Liver (tissue), 9 donors: Measurements from ENCODE around the gene SLC30A5. TPM values are rescaled to one million over a fixed set of nuclear protein-coding genes. Genes with fewer than 3 reads are reported as not detected.

Experiments
- DNase-seq: peaks from one replicate; pipeline ENCODE4 v3.0.0-alpha.2; 2017; ENCODE audit warnings: low spot score
- H3K27ac ChIP-seq, 2 donors: one replicate each; pipeline ENCODE4 v1.7.0; 2013; ENCODE audit warnings: inconsistent platforms in 2 of 2, low read length in 2 of 2, control low read depth in 1 of 2, low read depth in 1 of 2, mild to moderate bottlenecking in 1 of 2
- H3K27me3 ChIP-seq, 4 donors: one replicate each; pipeline versions ENCODE4 v1.6.1 to v1.7.0; 2013; ENCODE audit warnings: low read length in 3 of 4, inconsistent platforms in 1 of 4, mild to moderate bottlenecking in 1 of 4, moderate library complexity in 1 of 4; ENCODE audit not compliant: control insufficient read depth in 4 of 4, insufficient read depth in 4 of 4
- H3K36me3 ChIP-seq, 4 donors: one replicate each; pipeline versions ENCODE4 v1.6.1 to v1.7.0; 2013; ENCODE audit warnings: low read length in 3 of 4, mild to moderate bottlenecking in 3 of 4, low read depth in 1 of 4, moderate library complexity in 1 of 4; ENCODE audit not compliant: control insufficient read depth in 4 of 4, insufficient read depth in 3 of 4
- H3K4me1 ChIP-seq, 4 donors: one replicate each; pipeline versions ENCODE4 v1.6.1 to v1.7.0; 2013; ENCODE audit warnings: low read length in 3 of 4, mild to moderate bottlenecking in 3 of 4, moderate library complexity in 1 of 4; ENCODE audit not compliant: control insufficient read depth in 4 of 4, insufficient read depth in 4 of 4
- H3K4me3 ChIP-seq, 3 donors: one replicate each; pipeline versions ENCODE4 v1.6.1 to v1.7.0; 2013; ENCODE audit warnings: low read length in 3 of 3, control low read depth in 1 of 3, low read depth in 1 of 3, mild to moderate bottlenecking in 1 of 3
- H3K9ac ChIP-seq, 2 donors: one replicate each; pipeline ENCODE4 v1.7.0; 2013; ENCODE audit warnings: low read length in 2 of 2, mild to moderate bottlenecking in 2 of 2, moderate library complexity in 2 of 2, control low read depth in 1 of 2, low read depth in 1 of 2
- H3K9me3 ChIP-seq, 4 donors: one replicate each; pipeline versions ENCODE4 v1.6.1 to v1.7.0; 2013; ENCODE audit warnings: low read length in 3 of 4; ENCODE audit not compliant: control insufficient read depth in 4 of 4
- ATF3 ChIP-seq: IDR thresholded peaks from 2 replicates; pipeline ENCODE4 v1.6.1; 2016; ENCODE audit warnings: antibody characterized with exemption
- CTCF ChIP-seq: fragments of 150-350 bp; IDR thresholded peaks from 2 replicates; pipeline ENCODE4 v1.5.1; 2017; ENCODE audit warnings: improper control_type of control experiment, low read depth, low read length; ENCODE audit not compliant: missing input control
- EGR1 ChIP-seq, 2 donors: IDR thresholded peaks; 2 replicates each; pipeline ENCODE4 v1.6.1; 2016 to 2018; ENCODE audit warnings: antibody characterized with exemption in 2 of 2, low read depth in 2 of 2
- FOXA1 ChIP-seq: IDR thresholded peaks from 2 replicates; pipeline ENCODE4 v1.6.1; 2016; ENCODE audit warnings: antibody characterized with exemption
- FOXA2 ChIP-seq: IDR thresholded peaks from 2 replicates; pipeline ENCODE4 v1.6.1; 2016; ENCODE audit warnings: antibody characterized with exemption
- GABPA ChIP-seq, 2 donors: IDR thresholded peaks in 1 of 2; conservative IDR thresholded peaks in 1 of 2; 2 replicates each; pipeline ENCODE4 v1.6.1; 2016; ENCODE audit warnings: antibody characterized with exemption in 2 of 2, mild to moderate bottlenecking in 1 of 2, moderate library complexity in 1 of 2
- HNF4A ChIP-seq, 2 donors: conservative IDR thresholded peaks; 2 replicates each; pipeline ENCODE4 v1.6.1; 2016; ENCODE audit warnings: antibody characterized with exemption in 2 of 2, mild to moderate bottlenecking in 2 of 2
- HNF4G ChIP-seq: IDR thresholded peaks from 2 replicates; pipeline ENCODE4 v1.6.1; 2016; ENCODE audit warnings: antibody characterized with exemption
- JUND ChIP-seq, 2 donors: IDR thresholded peaks; 2 replicates each; pipeline ENCODE4 v1.6.1; 2016; ENCODE audit warnings: antibody characterized with exemption in 2 of 2
- MAX ChIP-seq: IDR thresholded peaks from 2 replicates; pipeline ENCODE4 v1.6.1; 2016; ENCODE audit warnings: antibody characterized with exemption
- NR2F2 ChIP-seq: IDR thresholded peaks from 2 replicates; pipeline ENCODE4 v1.6.1; 2016; ENCODE audit warnings: antibody characterized with exemption
- RAD21 ChIP-seq, 2 donors: IDR thresholded peaks; 2 replicates each; pipeline ENCODE4 v1.6.1; 2016; ENCODE audit warnings: antibody characterized with exemption in 2 of 2, mild to moderate bottlenecking in 2 of 2
- RXRA ChIP-seq, 2 donors: IDR thresholded peaks; 2 replicates each; pipeline ENCODE4 v1.6.1; 2017 to 2018; ENCODE audit warnings: antibody characterized with exemption in 2 of 2, mild to moderate bottlenecking in 1 of 2
- SP1 ChIP-seq: IDR thresholded peaks from 2 replicates; pipeline ENCODE4 v1.6.1; 2018; ENCODE audit warnings: antibody characterized with exemption, mild to moderate bottlenecking
- TAF1 ChIP-seq: conservative IDR thresholded peaks from 2 replicates; pipeline ENCODE4 v1.6.1; 2016; ENCODE audit warnings: antibody characterized with exemption, mild to moderate bottlenecking
- YY1 ChIP-seq: IDR thresholded peaks from 2 replicates; pipeline ENCODE4 v1.6.1; 2016; ENCODE audit warnings: antibody characterized with exemption, mild to moderate bottlenecking
- WGBS: extraction: QIAGEN DNeasy Blood & Tissue Kit; methylation state at CpG from one replicate; pipeline ENCODE4 v1.1.7; 2013; 5-methylcytosine and 5-hydroxymethylcytosine counted together
- polyA plus RNA-seq, 2 donors: library from polyadenylated mRNA; stranded (reverse) in 1 of 2; unstranded in 1 of 2; fragments of 200-250 nt in 1 of 2; fragments of >200 nt in 1 of 2; fragmentation: Nextera tagmentation in 1 of 2; extraction: Ambion mirVana in 1 of 2; gene quantifications; one replicate each; pipeline versions ENCODE4 v1.2.1 to v1.2.3, GENCODE V29; 2013 to 2015
- total RNA-seq, 2 donors: library from RNA; depleted of rRNA; stranded (reverse); fragments of >200 nt; gene quantifications; one replicate each; pipeline ENCODE4 v1.2.3, GENCODE V29; 2014
- TF ChIP-seq, protein P1 (sequence below): IDR thresholded peaks from 2 replicates; pipeline ENCODE4 v1.6.1; 2016; ENCODE audit warnings: antibody characterized with exemption, mild to moderate bottlenecking
- TF ChIP-seq, protein P2 (sequence below): IDR thresholded peaks from 2 replicates; pipeline ENCODE4 v1.6.1; 2016; ENCODE audit warnings: antibody characterized with exemption
- donor health status: healthy.
- donor health status: healthy.
- donor health status: healthy.
- donor health status: healthy.
- donor health status: healthy.

Gene SLC30A5
- total and polyA plus RNA-seq, 4 donors: 15.5 to 37.8 (median 26.2) TPM

DNA sequence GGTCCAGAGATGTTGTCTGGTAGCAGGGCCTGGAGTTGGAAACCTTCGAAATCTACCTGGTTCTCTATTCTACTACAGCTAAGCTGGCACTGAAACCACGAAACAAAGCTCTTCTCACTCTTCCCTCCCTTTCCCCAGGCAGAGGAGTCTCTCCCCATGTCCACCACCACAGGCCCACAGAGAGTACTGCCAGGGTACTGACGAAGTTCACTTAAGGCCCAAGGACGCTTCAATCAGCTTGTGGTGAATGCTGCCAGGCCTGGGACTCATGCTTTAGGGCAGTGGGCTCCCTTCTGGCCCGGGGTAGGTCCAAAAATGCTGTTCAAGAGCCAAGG, 55.8 kb downstream of the SLC30A5 start:
- Histone ChIP-seq H3K27me3 (no peaks in the 10 kb centered on the region), H3K4me3 (no peak overlapping the region), H3K9ac (no peak overlapping the region), H3K4me1 (no peaks in the 10 kb centered on the region), H3K36me3 (no peaks in the 10 kb centered on the region), H3K27ac (no peak overlapping the region), H3K9me3 (no peaks in the 10 kb centered on the region)
- no peak for DNase-seq
- WGBS: 93% methylated on average over 5 of the region's 5 CpGs
- TF ChIP-seq ATF3: no peak
- no peak for TF ChIP-seq FOXA1
- TF ChIP-seq, protein P1, sequence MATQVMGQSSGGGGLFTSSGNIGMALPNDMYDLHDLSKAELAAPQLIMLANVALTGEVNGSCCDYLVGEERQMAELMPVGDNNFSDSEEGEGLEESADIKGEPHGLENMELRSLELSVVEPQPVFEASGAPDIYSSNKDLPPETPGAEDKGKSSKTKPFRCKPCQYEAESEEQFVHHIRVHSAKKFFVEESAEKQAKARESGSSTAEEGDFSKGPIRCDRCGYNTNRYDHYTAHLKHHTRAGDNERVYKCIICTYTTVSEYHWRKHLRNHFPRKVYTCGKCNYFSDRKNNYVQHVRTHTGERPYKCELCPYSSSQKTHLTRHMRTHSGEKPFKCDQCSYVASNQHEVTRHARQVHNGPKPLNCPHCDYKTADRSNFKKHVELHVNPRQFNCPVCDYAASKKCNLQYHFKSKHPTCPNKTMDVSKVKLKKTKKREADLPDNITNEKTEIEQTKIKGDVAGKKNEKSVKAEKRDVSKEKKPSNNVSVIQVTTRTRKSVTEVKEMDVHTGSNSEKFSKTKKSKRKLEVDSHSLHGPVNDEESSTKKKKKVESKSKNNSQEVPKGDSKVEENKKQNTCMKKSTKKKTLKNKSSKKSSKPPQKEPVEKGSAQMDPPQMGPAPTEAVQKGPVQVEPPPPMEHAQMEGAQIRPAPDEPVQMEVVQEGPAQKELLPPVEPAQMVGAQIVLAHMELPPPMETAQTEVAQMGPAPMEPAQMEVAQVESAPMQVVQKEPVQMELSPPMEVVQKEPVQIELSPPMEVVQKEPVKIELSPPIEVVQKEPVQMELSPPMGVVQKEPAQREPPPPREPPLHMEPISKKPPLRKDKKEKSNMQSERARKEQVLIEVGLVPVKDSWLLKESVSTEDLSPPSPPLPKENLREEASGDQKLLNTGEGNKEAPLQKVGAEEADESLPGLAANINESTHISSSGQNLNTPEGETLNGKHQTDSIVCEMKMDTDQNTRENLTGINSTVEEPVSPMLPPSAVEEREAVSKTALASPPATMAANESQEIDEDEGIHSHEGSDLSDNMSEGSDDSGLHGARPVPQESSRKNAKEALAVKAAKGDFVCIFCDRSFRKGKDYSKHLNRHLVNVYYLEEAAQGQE: no peak
- TF ChIP-seq FOXA2: no peak
- no peak for TF ChIP-seq RXRA (IDR thresholded peaks at IDR 0.05)
- no peak for TF ChIP-seq NR2F2
- TF ChIP-seq JUND (IDR thresholded peaks at IDR 0.05): no peak
- no peak for TF ChIP-seq YY1
- TF ChIP-seq HNF4G: no peak
- no peak for TF ChIP-seq RAD21 (IDR thresholded peaks at IDR 0.05)
- TF ChIP-seq SP1: no peak
- no peak for TF ChIP-seq MAX
- TF ChIP-seq CTCF: no peak
- no peak for TF ChIP-seq HNF4A (conservative IDR thresholded peaks at IDR 0.05)

- no peaks in the 10 kb centered on the region for H3K27me3 ChIP-seq
- no peaks in the 10 kb centered on the region for H3K9me3 ChIP-seq
- H3K4me1 ChIP-seq: no peaks in the 10 kb centered on the region
- no peaks in the 10 kb centered on the region for H3K36me3 ChIP-seq
- 80% methylated on average over 3 of the region's 3 CpGs for WGBS
- DNase-seq: no peak
- no peak overlapping the region for H3K4me3 ChIP-seq
- H3K9ac ChIP-seq: no peak overlapping the region
- no peak overlapping the region for H3K27ac ChIP-seq
- TF ChIP-seq YY1 (no peak), RXRA (IDR thresholded peaks at IDR 0.05) (no peak), SP1 (no peak), FOXA1 (no peak), CTCF (no peak), RAD21 (IDR thresholded peaks at IDR 0.05) (no peak), HNF4G (no peak), ATF3 (no peak), HNF4A (conservative IDR thresholded peaks at IDR 0.05) (no peak), MAX (no peak), GABPA (IDR thresholded peaks at IDR 0.05 in 1 of 2, conservative IDR thresholded peaks at IDR 0.05 in 1 of 2) (no peak), FOXA2 (no peak), NR2F2 (no peak), JUND (IDR thresholded peaks at IDR 0.05) (no peak), TAF1 (no peak), EGR1 (IDR thresholded peaks at IDR 0.05; ENCODE audit: low read depth in 2 of 2) (no peak)
- TF ChIP-seq, protein P2, sequence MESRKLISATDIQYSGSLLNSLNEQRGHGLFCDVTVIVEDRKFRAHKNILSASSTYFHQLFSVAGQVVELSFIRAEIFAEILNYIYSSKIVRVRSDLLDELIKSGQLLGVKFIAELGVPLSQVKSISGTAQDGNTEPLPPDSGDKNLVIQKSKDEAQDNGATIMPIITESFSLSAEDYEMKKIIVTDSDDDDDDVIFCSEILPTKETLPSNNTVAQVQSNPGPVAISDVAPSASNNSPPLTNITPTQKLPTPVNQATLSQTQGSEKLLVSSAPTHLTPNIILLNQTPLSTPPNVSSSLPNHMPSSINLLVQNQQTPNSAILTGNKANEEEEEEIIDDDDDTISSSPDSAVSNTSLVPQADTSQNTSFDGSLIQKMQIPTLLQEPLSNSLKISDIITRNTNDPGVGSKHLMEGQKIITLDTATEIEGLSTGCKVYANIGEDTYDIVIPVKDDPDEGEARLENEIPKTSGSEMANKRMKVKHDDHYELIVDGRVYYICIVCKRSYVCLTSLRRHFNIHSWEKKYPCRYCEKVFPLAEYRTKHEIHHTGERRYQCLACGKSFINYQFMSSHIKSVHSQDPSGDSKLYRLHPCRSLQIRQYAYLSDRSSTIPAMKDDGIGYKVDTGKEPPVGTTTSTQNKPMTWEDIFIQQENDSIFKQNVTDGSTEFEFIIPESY: no peak
These were observed 58.9 kb downstream of the SLC30A5 start for GRCh38 chr5:69152731-69153130.
